Adipose tissue (tissue), 3 donors: ENCODE results near the gene NAALADL2. TPM values are rescaled to one million over a fixed set of nuclear protein-coding genes. Genes with fewer than 3 reads are reported as not detected.

Source experiments
- H3K27ac ChIP-seq: one replicate; pipeline ENCODE4 v1.5.1; 2013; ENCODE audit warnings: low read depth, low read length
- WGBS, 3 donors: extraction: QIAGEN DNeasy Blood & Tissue Kit; methylation state at CpG; one replicate each; pipeline ENCODE4 v1.1.7; 2013; 5-methylcytosine and 5-hydroxymethylcytosine counted together
- polyA plus RNA-seq, 3 donors: library from polyadenylated mRNA; stranded (reverse); fragments of 200-250 nt; gene quantifications; one replicate each; pipeline ENCODE4 v1.2.3, GENCODE V29; 2013
- donor health status: healthy with polysubstance abuse.
- donor health status: Bipolar disorder and iron deficiency.
- donor health status: healthy.

Gene NAALADL2
- polyA plus RNA-seq, 3 donors, result 0.67 to 2.1 (median 0.91) TPM

- H3K27ac ChIP-seq, result no peak overlapping the region
Observed at GRCh38 chr3:175662815-175663214, 803.7 kb downstream of the NAALADL2 start.

GRCh38 chr3:175664911-175665310 is 805.8 kb downstream of the NAALADL2 start:
- H3K27ac ChIP-seq, result no peak overlapping the region
- WGBS, 3 donors, result 28 to 92% (median 59%) methylated on average over 1 of the region's 1 CpG

- H3K27ac ChIP-seq, result no peak overlapping the region
- 71 to 85% (median 82%) methylated on average over 1 of the region's 1 CpG for WGBS, 3 donors
Observed at GRCh38 chr3:175668300-175668699, 809.2 kb downstream of the NAALADL2 start.

- WGBS, 3 donors, result 82 to 89% (median 88%) methylated on average over 3 of the region's 3 CpGs
- H3K27ac ChIP-seq, result no peak overlapping the region
Observed at GRCh38 chr3:175670557-175670956, 811.4 kb downstream of the NAALADL2 start.

- H3K27ac ChIP-seq, result no peak overlapping the region
- 46 to 55% (median 47%) methylated on average over 6 of the region's 6 CpGs for WGBS, 3 donors
Observed at GRCh38 chr3:175672119-175672689, 813.1 kb downstream of the NAALADL2 start.

GRCh38 chr3:175679568-175679967 is 820.4 kb downstream of the NAALADL2 start:
- 81 to 94% (median 93%) methylated on average over 3 of the region's 3 CpGs for WGBS, 3 donors
- H3K27ac ChIP-seq, result no peak overlapping the region

- WGBS, 3 donors, result 86 to 92% (median 87%) methylated on average over 2 of the region's 2 CpGs
- no peak overlapping the region for H3K27ac ChIP-seq
Observed at GRCh38 chr3:175692256-175692655, 833.1 kb downstream of the NAALADL2 start.

- 37 to 61% (median 45%) methylated on average over 1 of the region's 1 CpG for WGBS, 3 donors
Observed at GRCh38 chr3:175695251-175695650, 836.1 kb downstream of the NAALADL2 start.

GRCh38 chr3:175702956-175703355 is 843.8 kb downstream of the NAALADL2 start:
- no peak overlapping the region for H3K27ac ChIP-seq

More at GRCh38 chr3:175695251-175695650, 836.1 kb downstream of the NAALADL2 start:
- no peak overlapping the region for H3K27ac ChIP-seq

- WGBS, 3 donors, result 87 to 88% (median 88%) methylated on average over 6 of the region's 6 CpGs
- no peak overlapping the region for H3K27ac ChIP-seq
Observed at GRCh38 chr3:175704366-175705055, 845.4 kb downstream of the NAALADL2 start.

GRCh38 chr3:175713268-175713667 is 854.1 kb downstream of the NAALADL2 start:
- H3K27ac ChIP-seq, result no peak overlapping the region

GRCh38 chr3:175716446-175716845 is 857.3 kb downstream of the NAALADL2 start:
- WGBS, 3 donors, result 88 to 91% (median 90%) methylated on average over 2 of the region's 2 CpGs

GRCh38 chr3:175726228-175726627 is 867.1 kb downstream of the NAALADL2 start:
- WGBS, 3 donors, result 47 to 67% (median 60%) methylated on average over 1 of the region's 1 CpG
- H3K27ac ChIP-seq, result no peak overlapping the region

More at GRCh38 chr3:175716446-175716845, 857.3 kb downstream of the NAALADL2 start:
- no peak overlapping the region for H3K27ac ChIP-seq

- 74 to 93% (median 82%) methylated on average over 1 of the region's 1 CpG for WGBS, 3 donors
- no peak overlapping the region for H3K27ac ChIP-seq
Observed at GRCh38 chr3:175728566-175728965, 869.4 kb downstream of the NAALADL2 start.

- WGBS, 3 donors, result 81 to 94% (median 91%) methylated on average over 3 of the region's 3 CpGs
- H3K27ac ChIP-seq, result no peak overlapping the region
Observed at GRCh38 chr3:175729466-175729865, 870.3 kb downstream of the NAALADL2 start.

GRCh38 chr3:175731543-175731942 is 872.4 kb downstream of the NAALADL2 start:
- WGBS, 3 donors, result 30 to 77% (median 75%) methylated on average over 3 of the region's 3 CpGs

GRCh38 chr3:175732017-175732416 is 872.9 kb downstream of the NAALADL2 start:
- WGBS, 3 donors, result 79 to 94% (median 90%) methylated on average over 2 of the region's 2 CpGs
- no peak overlapping the region for H3K27ac ChIP-seq

More at GRCh38 chr3:175731543-175731942, 872.4 kb downstream of the NAALADL2 start:
- no peak overlapping the region for H3K27ac ChIP-seq

- 33 to 83% (median 81%) methylated on average over 3 of the region's 3 CpGs for WGBS, 3 donors
Observed at GRCh38 chr3:175735866-175736265, 876.7 kb downstream of the NAALADL2 start.

GRCh38 chr3:175737646-175738572 is 878.8 kb downstream of the NAALADL2 start:
- no peak overlapping the region for H3K27ac ChIP-seq
- 94 to 97% (median 95%) methylated on average over 7 of the region's 7 CpGs for WGBS, 3 donors

More at GRCh38 chr3:175735866-175736265, 876.7 kb downstream of the NAALADL2 start:
- no peak overlapping the region for H3K27ac ChIP-seq
